ENCODE measurements around the gene POLR2J3.
"Not testable (repeated sequence)": the region's sequence is repeated elsewhere in the genome, so short reads cannot be mapped to it uniquely, and the experiment has no call there.

- TF ChIP-seq EZH2 (IDR thresholded peaks at IDR 0.05; ENCODE audit: low read depth, low read length, severe bottlenecking); GABPA (IDR thresholded peaks at IDR 0.05; ENCODE audit: borderline replicate concordance, insufficient read depth, low read length); CTCF (IDR thresholded peaks at IDR 0.05; ENCODE audit: control extremely low read depth in 1 of 3, insufficient read depth in 1 of 3, low read depth in 1 of 3, low read length in 3 of 3); RFX5 (IDR thresholded peaks at IDR 0.05; ENCODE audit: borderline replicate concordance, low read depth, low read length); BACH1 (IDR thresholded peaks at IDR 0.05; ENCODE audit: low read length); YY1 (IDR thresholded peaks at IDR 0.05; ENCODE audit: low read depth, low read length); BCL11A (IDR thresholded peaks at IDR 0.05; ENCODE audit: low read depth in 2 of 2, low read length in 2 of 2); POLR2A (IDR thresholded peaks at IDR 0.05; ENCODE audit: control extremely low read depth in 1 of 2, low read depth in 2 of 2, low read length in 2 of 2); TAF1 (IDR thresholded peaks at IDR 0.05; ENCODE audit: low read depth, low read length); CEBPB (IDR thresholded peaks at IDR 0.05; ENCODE audit: low read depth, low read length): not testable (repeated sequence)
Measured at GRCh38 chr7:102527822-102528793, 44.3 kb downstream of the POLR2J3 start.
